ENCODE results near the gene CADM2. TPM values are rescaled to one million over a fixed set of nuclear protein-coding genes. Genes with fewer than 3 reads are reported as not detected.

CADM2 gene
- total RNA-seq, 4 donors from 2014 or later, result 1.2 to 22.3 (median 2.4) TPM

GRCh38 chr3:85330071-85330470 lies 371.3 kb downstream of the CADM2 start:
- Histone ChIP-seq H3K9me3 (no peaks in the 10 kb centered on the region), H3K27ac (no peak overlapping the region), H3K4me1 (no peaks in the 10 kb centered on the region), H3K27me3 (no peaks in the 10 kb centered on the region), H3K36me3 (no peaks in the 10 kb centered on the region), H3K4me3 (no peak overlapping the region)
- TF ChIP-seq POLR2A (IDR thresholded peaks at IDR 0.05) (no peak), CTCF (IDR thresholded peaks at IDR 0.05) (no peak)
- no peak for DNase-seq

- no peak for TF ChIP-seq POLR2A (IDR thresholded peaks at IDR 0.05)
- no peak for TF ChIP-seq CTCF (IDR thresholded peaks at IDR 0.05)
- DNase-seq, result no peak
- Histone ChIP-seq H3K27ac (no peak overlapping the region), H3K27me3 (no peaks in the 10 kb centered on the region), H3K36me3 (no peaks in the 10 kb centered on the region), H3K4me3 (no peak overlapping the region), H3K9me3 (no peaks in the 10 kb centered on the region), H3K4me1 (no peaks in the 10 kb centered on the region)
These were observed 379.1 kb downstream of the CADM2 start for GRCh38 chr3:85337895-85338294.

GRCh38 chr3:85342915-85343314 lies 384.1 kb downstream of the CADM2 start:
- H3K27me3 ChIP-seq, result no peaks in the 10 kb centered on the region
- DNase-seq, result no peak
- TF ChIP-seq POLR2A (IDR thresholded peaks at IDR 0.05) (no peak), CTCF (IDR thresholded peaks at IDR 0.05) (no peak)
- no peaks in the 10 kb centered on the region for H3K4me1 ChIP-seq
- no peaks in the 10 kb centered on the region for H3K36me3 ChIP-seq
- H3K4me3 ChIP-seq, result no peak overlapping the region
- H3K9me3 ChIP-seq, result no peaks in the 10 kb centered on the region
- H3K27ac ChIP-seq, result no peak overlapping the region

- DNase-seq, result no peak
- no peaks in the 10 kb centered on the region for H3K36me3 ChIP-seq
- TF ChIP-seq CTCF (IDR thresholded peaks at IDR 0.05) (no peak), POLR2A (IDR thresholded peaks at IDR 0.05) (no peak)
- H3K4me3 ChIP-seq, result no peak overlapping the region
- no peaks in the 10 kb centered on the region for H3K9me3 ChIP-seq
- H3K4me1 ChIP-seq, result no peaks in the 10 kb centered on the region
- H3K27me3 ChIP-seq, result no peaks in the 10 kb centered on the region
- no peak overlapping the region for H3K27ac ChIP-seq
These were observed 396.8 kb downstream of the CADM2 start for GRCh38 chr3:85355572-85355971.

GRCh38 chr3:85360742-85361387 lies 402.1 kb downstream of the CADM2 start:
- H3K36me3 ChIP-seq, result no peaks in the 10 kb centered on the region
- H3K4me1 ChIP-seq, result no peaks in the 10 kb centered on the region
- DNase-seq, result no peak
- no peak overlapping the region for H3K27ac ChIP-seq
- TF ChIP-seq POLR2A (IDR thresholded peaks at IDR 0.05) (no peak), CTCF (IDR thresholded peaks at IDR 0.05) (peak in 2 of 6 experiments; percentile 19 to 39)
- no peaks in the 10 kb centered on the region for H3K27me3 ChIP-seq
- H3K9me3 ChIP-seq, result no peaks in the 10 kb centered on the region
- H3K4me3 ChIP-seq, result no peak overlapping the region
